GM19351 (cell line): ENCODE results near the gene HSD3B1.
"Not testable (repeated sequence)": the region's sequence is repeated elsewhere in the genome, so short reads cannot be mapped to it uniquely, and the experiment has no call there.

Source experiments
- ATAC-seq: cut with Tn5 transposase; IDR thresholded peaks from one replicate; pipeline ENCODE4 v1.9.1; 2021; ENCODE audit warnings: mild to moderate bottlenecking, moderate library complexity; ENCODE audit not compliant: unreplicated experiment

Gene HSD3B1

GRCh38 chr1:119489201-119489600, 17.8 kb upstream of the HSD3B1 start:
- ATAC-seq = no peak

- no peak for ATAC-seq
These were observed 16.1 kb upstream of the HSD3B1 start for GRCh38 chr1:119490925-119491324.

GRCh38 chr1:119492763-119493162, 14.2 kb upstream of the HSD3B1 start:
- ATAC-seq = no peak

GRCh38 chr1:119504831-119505230, 2.2 kb upstream of the HSD3B1 start:
- no peak for ATAC-seq

- no peak for ATAC-seq
These were observed 3.0 kb downstream of the HSD3B1 start for GRCh38 chr1:119510046-119510445.

GRCh38 chr1:119515221-119515620, 8.2 kb downstream of the HSD3B1 start:
- ATAC-seq = no peak

- ATAC-seq = no peak
These were observed 9.2 kb downstream of the HSD3B1 start for GRCh38 chr1:119516247-119516646.

GRCh38 chr1:119516680-119517079, 9.7 kb downstream of the HSD3B1 start:
- no peak for ATAC-seq

- not testable (repeated sequence) for ATAC-seq
These were observed 10.7 kb downstream of the HSD3B1 start for GRCh38 chr1:119517667-119518066.

GRCh38 chr1:119531606-119532323, 24.8 kb downstream of the HSD3B1 start:
- ATAC-seq = no peak

GRCh38 chr1:119532324-119532910, 25.4 kb downstream of the HSD3B1 start:
- ATAC-seq = no peak

- no peak for ATAC-seq
These were observed 28.4 kb downstream of the HSD3B1 start for GRCh38 chr1:119535381-119535780.

GRCh38 chr1:119537966-119538365, 31.0 kb downstream of the HSD3B1 start:
- no peak for ATAC-seq

GRCh38 chr1:119539636-119540035, 32.6 kb downstream of the HSD3B1 start:
- no peak for ATAC-seq

- ATAC-seq = no peak
These were observed 34.4 kb downstream of the HSD3B1 start for GRCh38 chr1:119541389-119541788.

GRCh38 chr1:119542492-119542946, 35.5 kb downstream of the HSD3B1 start:
- ATAC-seq = no peak

GRCh38 chr1:119544165-119544762, 37.3 kb downstream of the HSD3B1 start:
- no peak for ATAC-seq

- ATAC-seq = no peak
These were observed 39.6 kb downstream of the HSD3B1 start for GRCh38 chr1:119546641-119547040.

GRCh38 chr1:119547306-119547705, 40.3 kb downstream of the HSD3B1 start:
- no peak for ATAC-seq

- ATAC-seq = no peak
These were observed 40.8 kb downstream of the HSD3B1 start for GRCh38 chr1:119547805-119548204.

- peak; percentile 92 for ATAC-seq
These were observed 42.7 kb downstream of the HSD3B1 start for GRCh38 chr1:119549719-119550132.

- no peak for ATAC-seq
These were observed 43.4 kb downstream of the HSD3B1 start for GRCh38 chr1:119550381-119550780.
